ENCODE data around the gene FAM24B.

GRCh38 chr10:122856902-122857301, 22.5 kb downstream of the FAM24B start:
- TF ChIP-seq, protein P1, sequence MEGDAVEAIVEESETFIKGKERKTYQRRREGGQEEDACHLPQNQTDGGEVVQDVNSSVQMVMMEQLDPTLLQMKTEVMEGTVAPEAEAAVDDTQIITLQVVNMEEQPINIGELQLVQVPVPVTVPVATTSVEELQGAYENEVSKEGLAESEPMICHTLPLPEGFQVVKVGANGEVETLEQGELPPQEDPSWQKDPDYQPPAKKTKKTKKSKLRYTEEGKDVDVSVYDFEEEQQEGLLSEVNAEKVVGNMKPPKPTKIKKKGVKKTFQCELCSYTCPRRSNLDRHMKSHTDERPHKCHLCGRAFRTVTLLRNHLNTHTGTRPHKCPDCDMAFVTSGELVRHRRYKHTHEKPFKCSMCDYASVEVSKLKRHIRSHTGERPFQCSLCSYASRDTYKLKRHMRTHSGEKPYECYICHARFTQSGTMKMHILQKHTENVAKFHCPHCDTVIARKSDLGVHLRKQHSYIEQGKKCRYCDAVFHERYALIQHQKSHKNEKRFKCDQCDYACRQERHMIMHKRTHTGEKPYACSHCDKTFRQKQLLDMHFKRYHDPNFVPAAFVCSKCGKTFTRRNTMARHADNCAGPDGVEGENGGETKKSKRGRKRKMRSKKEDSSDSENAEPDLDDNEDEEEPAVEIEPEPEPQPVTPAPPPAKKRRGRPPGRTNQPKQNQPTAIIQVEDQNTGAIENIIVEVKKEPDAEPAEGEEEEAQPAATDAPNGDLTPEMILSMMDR (IDR thresholded peaks at IDR 0.05) = no peak
- TF ChIP-seq EP300 (IDR thresholded peaks at IDR 0.05; ENCODE audit: low read depth) (no peak), POLR2A (IDR thresholded peaks at IDR 0.05) (no peak), POLR2AphosphoS5 (IDR thresholded peaks at IDR 0.05) (no peak)

All from transverse colon (tissue), 4 donors.